Measurements from ENCODE around the gene SLC9A9.

DNA sequence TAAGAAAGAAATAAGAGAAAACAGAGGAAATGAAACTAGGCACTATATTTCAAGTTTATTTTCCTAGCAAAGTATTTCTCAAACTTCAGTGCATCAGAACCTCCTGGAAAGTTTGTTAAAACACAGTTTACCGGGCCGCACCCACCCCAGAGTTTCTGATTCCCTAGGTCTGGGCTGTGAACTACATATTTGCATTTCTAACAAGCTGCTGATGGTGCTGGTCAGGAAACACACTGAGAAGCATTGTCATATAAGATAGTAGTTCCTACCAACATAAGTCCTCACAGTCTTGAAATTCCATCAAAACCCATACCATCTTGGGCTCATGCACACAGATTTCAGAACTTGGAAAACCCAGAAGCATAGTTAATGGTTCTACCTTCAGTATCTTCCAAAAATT lies 8.3 kb downstream of the SLC9A9 start:
- TF ChIP-seq, protein P1, sequence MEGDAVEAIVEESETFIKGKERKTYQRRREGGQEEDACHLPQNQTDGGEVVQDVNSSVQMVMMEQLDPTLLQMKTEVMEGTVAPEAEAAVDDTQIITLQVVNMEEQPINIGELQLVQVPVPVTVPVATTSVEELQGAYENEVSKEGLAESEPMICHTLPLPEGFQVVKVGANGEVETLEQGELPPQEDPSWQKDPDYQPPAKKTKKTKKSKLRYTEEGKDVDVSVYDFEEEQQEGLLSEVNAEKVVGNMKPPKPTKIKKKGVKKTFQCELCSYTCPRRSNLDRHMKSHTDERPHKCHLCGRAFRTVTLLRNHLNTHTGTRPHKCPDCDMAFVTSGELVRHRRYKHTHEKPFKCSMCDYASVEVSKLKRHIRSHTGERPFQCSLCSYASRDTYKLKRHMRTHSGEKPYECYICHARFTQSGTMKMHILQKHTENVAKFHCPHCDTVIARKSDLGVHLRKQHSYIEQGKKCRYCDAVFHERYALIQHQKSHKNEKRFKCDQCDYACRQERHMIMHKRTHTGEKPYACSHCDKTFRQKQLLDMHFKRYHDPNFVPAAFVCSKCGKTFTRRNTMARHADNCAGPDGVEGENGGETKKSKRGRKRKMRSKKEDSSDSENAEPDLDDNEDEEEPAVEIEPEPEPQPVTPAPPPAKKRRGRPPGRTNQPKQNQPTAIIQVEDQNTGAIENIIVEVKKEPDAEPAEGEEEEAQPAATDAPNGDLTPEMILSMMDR (IDR thresholded peaks at IDR 0.05; ENCODE audit: borderline replicate concordance, extremely low read depth, low read length, poor library complexity, severe bottlenecking), result no peak
- no peak for TF ChIP-seq EZH2 (IDR thresholded peaks at IDR 0.05; ENCODE audit: borderline replicate concordance, low read depth, low read length, severe bottlenecking)

All from DND-41 (cell line).